Memory B cell (primary cell): Measurements from ENCODE around the gene KCNJ11.

Experiments
- ATAC-seq: fragments of 150-1000 bp; cut with Tn5 transposase; 2 replicates; pipeline ENCODE4 v1.10.0; 2021; ENCODE audit warnings: low read depth, mild to moderate bottlenecking, moderate library complexity
- DNase-seq, 2 donors: peaks; one replicate each; pipeline ENCODE4 v3.0.0; 2022; ENCODE audit warnings: low spot score in 2 of 2
- H3K27ac Mint-ChIP-seq: one replicate; pipeline ENCODE4 v1.8.0; 2022; ENCODE audit warnings: mild to moderate bottlenecking, moderate library complexity, mixed read lengths
- H3K27me3 Mint-ChIP-seq: one replicate; pipeline ENCODE4 v1.8.0; 2022; ENCODE audit warnings: mixed read lengths
- H3K36me3 Mint-ChIP-seq: one replicate; pipeline ENCODE4 v1.8.0; 2022; ENCODE audit warnings: mild to moderate bottlenecking, mixed read lengths
- H3K4me1 Mint-ChIP-seq: one replicate; pipeline ENCODE4 v1.8.0; 2022; ENCODE audit warnings: mixed read lengths
- H3K4me3 Mint-ChIP-seq: one replicate; pipeline ENCODE4 v1.8.0; 2022; ENCODE audit warnings: mild to moderate bottlenecking, moderate library complexity, mixed read lengths
- H3K9me3 Mint-ChIP-seq: one replicate; pipeline ENCODE4 v1.8.0; 2022; ENCODE audit warnings: mixed read lengths

KCNJ11 gene

GRCh38 chr11:17351172-17351509, 37.3 kb downstream of the KCNJ11 start:
- H3K36me3 Mint-ChIP-seq: no peaks in the 10 kb centered on the region
- no peak overlapping the region for H3K27ac Mint-ChIP-seq
- peaks cover 11% of the 10 kb centered on the region for H3K27me3 Mint-ChIP-seq
- DNase-seq (no peak), ATAC-seq (no peak)
- peaks cover 20% of the 10 kb centered on the region for H3K4me1 Mint-ChIP-seq
- H3K9me3 Mint-ChIP-seq: no peaks in the 10 kb centered on the region
- H3K4me3 Mint-ChIP-seq: peak overlapping the region; percentile 74

- H3K4me3 Mint-ChIP-seq: peak overlapping the region; percentile 74
- H3K9me3 Mint-ChIP-seq: no peaks in the 10 kb centered on the region
- peaks cover 20% of the 10 kb centered on the region for H3K4me1 Mint-ChIP-seq
- peaks cover 11% of the 10 kb centered on the region for H3K27me3 Mint-ChIP-seq
- DNase-seq: no peak
- no peak overlapping the region for H3K27ac Mint-ChIP-seq
- ATAC-seq: no peak
- H3K36me3 Mint-ChIP-seq: no peaks in the 10 kb centered on the region
These were observed 37.8 kb downstream of the KCNJ11 start for GRCh38 chr11:17350455-17351171.

- Mint-ChIP-seq H3K4me3 (no peak overlapping the region), H3K4me1 (peaks cover 10% of the 10 kb centered on the region), H3K27me3 (peaks cover 7% of the 10 kb centered on the region), H3K9me3 (no peaks in the 10 kb centered on the region), H3K36me3 (no peaks in the 10 kb centered on the region), H3K27ac (no peak overlapping the region)
- DNase-seq (no peak), ATAC-seq (no peak)
These were observed 40.8 kb downstream of the KCNJ11 start for GRCh38 chr11:17347676-17348075.

- ATAC-seq: no peak
- Mint-ChIP-seq H3K4me1 (no peaks in the 10 kb centered on the region), H3K27me3 (no peaks in the 10 kb centered on the region), H3K4me3 (no peak overlapping the region), H3K36me3 (no peaks in the 10 kb centered on the region), H3K9me3 (no peaks in the 10 kb centered on the region), H3K27ac (no peak overlapping the region)
- no peak for DNase-seq
These were observed 44.6 kb downstream of the KCNJ11 start for GRCh38 chr11:17343907-17344306.

- Mint-ChIP-seq H3K4me3 (no peak overlapping the region), H3K27me3 (no peaks in the 10 kb centered on the region), H3K9me3 (no peaks in the 10 kb centered on the region), H3K4me1 (no peaks in the 10 kb centered on the region), H3K27ac (no peak overlapping the region), H3K36me3 (no peaks in the 10 kb centered on the region)
- DNase-seq (no peak), ATAC-seq (no peak)
These were observed 45.2 kb downstream of the KCNJ11 start for GRCh38 chr11:17343257-17343656.
